H9 (cell line): ENCODE results near the gene ERC2. TPM values are rescaled to one million over a fixed set of nuclear protein-coding genes. Genes with fewer than 3 reads are reported as not detected.

Experiments
- DNase-seq: peaks from one replicate; pipeline ENCODE4 v3.0.0-alpha.2; 2017
- H2AFZ ChIP-seq: one replicate; pipeline ENCODE4 v1.6.1; 2013; ENCODE audit warnings: mild to moderate bottlenecking, low read length, control low read depth, moderate library complexity
- H2AK5ac ChIP-seq: 2 replicates; pipeline ENCODE4 v1.6.1; 2013; ENCODE audit warnings: low read length, control low read depth, mixed read lengths; ENCODE audit not compliant: insufficient read length
- H2BK120ac ChIP-seq: one replicate; pipeline ENCODE4 v1.6.1; 2013; ENCODE audit warnings: low read depth, mild to moderate bottlenecking, low read length, control low read depth, inconsistent platforms; ENCODE audit not compliant: poor library complexity, severe bottlenecking
- H2BK12ac ChIP-seq: 2 replicates; pipeline ENCODE4 v1.6.1; 2013; ENCODE audit warnings: low read length, control low read depth, mixed read lengths, low read depth; ENCODE audit not compliant: insufficient read length
- H2BK15ac ChIP-seq: 2 replicates; pipeline ENCODE4 v1.6.1; 2013; ENCODE audit warnings: low read depth, low read length, control low read depth
- H2BK20ac ChIP-seq: one replicate; pipeline ENCODE4 v1.6.1; 2013; ENCODE audit warnings: low read depth, mild to moderate bottlenecking, low read length, control low read depth, inconsistent platforms; ENCODE audit not compliant: poor library complexity, severe bottlenecking
- H2BK5ac ChIP-seq: 2 replicates; pipeline ENCODE4 v1.6.1; 2013; ENCODE audit warnings: low read length, control low read depth, mixed read lengths; ENCODE audit not compliant: insufficient read length
- H3K14ac ChIP-seq: 2 replicates; pipeline ENCODE4 v1.6.1; 2013; ENCODE audit warnings: low read length, control low read depth; ENCODE audit not compliant: insufficient read depth
- H3K18ac ChIP-seq: 2 replicates; pipeline ENCODE4 v1.6.1; 2013; ENCODE audit warnings: low read depth, mild to moderate bottlenecking, mixed read lengths, low read length, control low read depth; ENCODE audit not compliant: insufficient read length
- H3K23ac ChIP-seq: 2 replicates; pipeline ENCODE4 v1.6.1; 2013; ENCODE audit warnings: low read length, control low read depth, mixed read lengths, low read depth; ENCODE audit not compliant: insufficient read length
- H3K23me2 ChIP-seq: 2 replicates; pipeline ENCODE4 v1.6.1; 2013; ENCODE audit warnings: low read depth, mild to moderate bottlenecking, mixed read lengths, low read length, control low read depth; ENCODE audit not compliant: insufficient read length, poor library complexity, severe bottlenecking
- H3K27ac ChIP-seq: 2 replicates; pipeline ENCODE4 v1.5.1; 2013; ENCODE audit warnings: low read length, control low read depth, mixed read lengths, low read depth; ENCODE audit not compliant: insufficient read length
- H3K27me3 ChIP-seq: 2 replicates; pipeline ENCODE4 v1.6.1; 2013; ENCODE audit warnings: low read length, control low read depth, inconsistent platforms; ENCODE audit not compliant: insufficient read depth
- H3K4ac ChIP-seq: 2 replicates; pipeline ENCODE4 v1.6.1; 2013; ENCODE audit warnings: low read depth, mild to moderate bottlenecking, control low read depth, inconsistent platforms, low read length, moderate library complexity
- H3K4me1 ChIP-seq: 2 replicates; pipeline ENCODE4 v1.6.1; 2013; ENCODE audit warnings: low read length, control low read depth, inconsistent platforms; ENCODE audit not compliant: insufficient read depth
- H3K4me2 ChIP-seq: 2 replicates; pipeline ENCODE4 v1.6.1; 2013; ENCODE audit warnings: low read length, control low read depth, mixed read lengths; ENCODE audit not compliant: insufficient read length, insufficient read depth
- H3K56ac ChIP-seq: 2 replicates; pipeline ENCODE4 v1.6.1; 2013; ENCODE audit warnings: low read depth, mild to moderate bottlenecking, mixed read lengths, low read length, control low read depth; ENCODE audit not compliant: insufficient read length
- H3K79me1 ChIP-seq: 2 replicates; pipeline ENCODE4 v1.6.1; 2013; ENCODE audit warnings: low read depth, mild to moderate bottlenecking, moderate library complexity, low read length, control low read depth, inconsistent platforms; ENCODE audit not compliant: insufficient read depth, poor library complexity, severe bottlenecking
- H3K79me2 ChIP-seq: 2 replicates; pipeline ENCODE4 v1.6.1; 2013; ENCODE audit warnings: low read length, control low read depth, inconsistent platforms; ENCODE audit not compliant: insufficient read depth
- H3K9ac ChIP-seq: 2 replicates; pipeline ENCODE4 v1.6.1; 2013; ENCODE audit warnings: low read length, control low read depth, mixed read lengths; ENCODE audit not compliant: insufficient read length; ENCODE audit errors: extremely low read depth
- H3K9me3 ChIP-seq: one replicate; pipeline ENCODE4 v1.6.1; 2013; ENCODE audit warnings: low read depth, low read length, inconsistent platforms; ENCODE audit not compliant: control insufficient read depth
- H3T11ph ChIP-seq: one replicate; pipeline ENCODE4 v1.6.1; 2013; ENCODE audit warnings: mild to moderate bottlenecking, low read length, control low read depth, inconsistent platforms
- H4K20me1 ChIP-seq: one replicate; pipeline ENCODE4 v1.6.1; 2013; ENCODE audit not compliant: control insufficient read depth, insufficient read length, insufficient read depth
- H4K5ac ChIP-seq: 2 replicates; pipeline ENCODE4 v1.6.1; 2013; ENCODE audit warnings: low read depth, mild to moderate bottlenecking, mixed read lengths, low read length, control low read depth; ENCODE audit not compliant: insufficient read length
- H4K8ac ChIP-seq: replicated peaks from 2 replicates; pipeline ENCODE4 v1.6.1; 2013; ENCODE audit warnings: low read length, control low read depth, mixed read lengths, low read depth; ENCODE audit not compliant: insufficient read length
- H4K91ac ChIP-seq: 2 replicates; pipeline ENCODE4 v1.6.1; 2013; ENCODE audit warnings: low read depth, mild to moderate bottlenecking, moderate library complexity, mixed read lengths, low read length, control low read depth; ENCODE audit not compliant: insufficient read length
- H3K27ac Mint-ChIP-seq, 3 experiments: 2 replicates in 2 of 3; 3 replicates in 1 of 3; pipeline ENCODE4 v1.8.0; 2020 to 2021; ENCODE audit warnings: mixed read lengths in 3 of 3, mild to moderate bottlenecking in 1 of 3, moderate library complexity in 1 of 3
- H3K27me3 Mint-ChIP-seq: 2 replicates; pipeline ENCODE4 v1.8.0; 2021; ENCODE audit warnings: low read depth, mild to moderate bottlenecking, moderate library complexity, mixed read lengths
- H3K36me3 Mint-ChIP-seq, 3 experiments: 2 replicates in 2 of 3; 3 replicates in 1 of 3; pipeline ENCODE4 v1.8.0; 2020 to 2021; ENCODE audit warnings: low read depth in 3 of 3, mixed read lengths in 3 of 3; ENCODE audit not compliant: insufficient read depth in 1 of 3
- H3K4me1 Mint-ChIP-seq, 2 experiments: 2 replicates each; pipeline ENCODE4 v1.8.0; 2020; ENCODE audit warnings: mixed read lengths in 2 of 2
- H3K4me3 Mint-ChIP-seq, 2 experiments: 2 replicates in 1 of 2; 3 replicates in 1 of 2; pipeline ENCODE4 v1.8.0; 2020 to 2021; ENCODE audit warnings: mild to moderate bottlenecking in 2 of 2, mixed read lengths in 2 of 2, moderate library complexity in 1 of 2
- H3K9me3 Mint-ChIP-seq, 2 experiments: 2 replicates in 1 of 2; 3 replicates in 1 of 2; pipeline ENCODE4 v1.8.0; 2020; ENCODE audit warnings: mild to moderate bottlenecking in 2 of 2, mixed read lengths in 2 of 2, moderate library complexity in 1 of 2
- WGBS: extraction: QIAGEN DNeasy Blood & Tissue Kit; methylation state at CpG from one replicate; pipeline ENCODE4 v1.1.7; 2013; ENCODE audit warnings: missing lambda C conversion rate, low lambda C conversion rate, mixed read lengths; ENCODE audit not compliant: insufficient read length; ENCODE audit errors: extremely low coverage; 5-methylcytosine and 5-hydroxymethylcytosine counted together
- total RNA-seq: library from RNA; stranded (reverse); gene quantifications from 2 replicates; pipeline ENCODE4 v1.2.1, GENCODE V29; 2021
- TF ChIP-seq, protein P1 (sequence below): fragments of 200-600 bp; sonication (generic); conservative IDR thresholded peaks from 3 replicates; pipeline ENCODE4 v1.8.0; 2021; ENCODE audit warnings: antibody characterized with exemption, mild to moderate bottlenecking

The ERC2 gene
- total RNA-seq, 1 experiment from 2014 or later, result 15.4 TPM

DNA sequence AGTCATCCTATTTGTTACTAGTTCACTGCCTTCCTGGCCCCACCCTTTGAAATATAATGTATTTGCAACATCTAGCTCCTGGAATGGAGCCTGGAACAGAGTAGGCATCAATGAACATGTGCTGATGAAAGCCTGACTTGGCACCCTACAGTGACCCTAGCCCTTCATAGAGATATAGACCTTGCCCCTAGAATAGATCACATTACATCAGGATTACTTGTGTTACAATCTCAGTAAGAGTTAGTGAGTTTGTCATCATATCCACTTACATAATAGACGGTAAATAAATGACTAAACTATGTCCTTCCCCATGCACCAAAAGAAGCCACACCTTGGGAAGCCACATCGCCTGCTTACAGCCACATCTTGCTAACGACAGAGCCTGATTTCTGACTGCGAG, 870.6 kb downstream of the ERC2 start:
- H3K4me3 Mint-ChIP-seq, result no peak overlapping the region
- no peak overlapping the region for H2BK5ac ChIP-seq
- H3K56ac ChIP-seq, result no peak overlapping the region
- no peak overlapping the region for H3K27ac ChIP-seq
- no peak overlapping the region for H3K4me2 ChIP-seq
- H2AFZ ChIP-seq, result no peak overlapping the region
- H2BK20ac ChIP-seq, result no peak overlapping the region
- no peaks in the 10 kb centered on the region for H4K20me1 ChIP-seq
- no peak overlapping the region for H2BK15ac ChIP-seq
- no peak overlapping the region for H3K4ac ChIP-seq
- H3K9me3 ChIP-seq, result no peaks in the 10 kb centered on the region
- no peak overlapping the region for H2BK120ac ChIP-seq
- H2BK12ac ChIP-seq, result no peak overlapping the region
- no peaks in the 10 kb centered on the region for H3K79me1 ChIP-seq
- no peaks in the 10 kb centered on the region for H3K27me3 ChIP-seq
- no peak for DNase-seq
- no peak overlapping the region for H3K9ac ChIP-seq
- H3K4me1 Mint-ChIP-seq, result peaks cover 14 to 26% of the 10 kb centered on the region in 2 experiments
- TF ChIP-seq, protein P1, sequence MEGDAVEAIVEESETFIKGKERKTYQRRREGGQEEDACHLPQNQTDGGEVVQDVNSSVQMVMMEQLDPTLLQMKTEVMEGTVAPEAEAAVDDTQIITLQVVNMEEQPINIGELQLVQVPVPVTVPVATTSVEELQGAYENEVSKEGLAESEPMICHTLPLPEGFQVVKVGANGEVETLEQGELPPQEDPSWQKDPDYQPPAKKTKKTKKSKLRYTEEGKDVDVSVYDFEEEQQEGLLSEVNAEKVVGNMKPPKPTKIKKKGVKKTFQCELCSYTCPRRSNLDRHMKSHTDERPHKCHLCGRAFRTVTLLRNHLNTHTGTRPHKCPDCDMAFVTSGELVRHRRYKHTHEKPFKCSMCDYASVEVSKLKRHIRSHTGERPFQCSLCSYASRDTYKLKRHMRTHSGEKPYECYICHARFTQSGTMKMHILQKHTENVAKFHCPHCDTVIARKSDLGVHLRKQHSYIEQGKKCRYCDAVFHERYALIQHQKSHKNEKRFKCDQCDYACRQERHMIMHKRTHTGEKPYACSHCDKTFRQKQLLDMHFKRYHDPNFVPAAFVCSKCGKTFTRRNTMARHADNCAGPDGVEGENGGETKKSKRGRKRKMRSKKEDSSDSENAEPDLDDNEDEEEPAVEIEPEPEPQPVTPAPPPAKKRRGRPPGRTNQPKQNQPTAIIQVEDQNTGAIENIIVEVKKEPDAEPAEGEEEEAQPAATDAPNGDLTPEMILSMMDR, result no peak
- H2AK5ac ChIP-seq, result no peak overlapping the region
- H4K8ac ChIP-seq, result no peak overlapping the region
- H3K27me3 Mint-ChIP-seq, result no peaks in the 10 kb centered on the region
- no peak overlapping the region; a peak in 1 of 7 replicates for H3K27ac Mint-ChIP-seq
- no peaks in the 10 kb centered on the region for H3K79me2 ChIP-seq
- no peak overlapping the region for H3K23ac ChIP-seq
- H3K14ac ChIP-seq, result no peak overlapping the region
- peaks cover 0 to 5% (median 0%) of the 10 kb centered on the region in 3 experiments; a peak in 5 of 7 replicates for H3K36me3 Mint-ChIP-seq
- no CpG with 5 or more reads among the region's 4 CpGs for WGBS
- H4K91ac ChIP-seq, result no peak overlapping the region
- no peak overlapping the region for H4K5ac ChIP-seq
- no peak overlapping the region for H3T11ph ChIP-seq
- no peaks in the 10 kb centered on the region for H3K23me2 ChIP-seq
- H3K9me3 Mint-ChIP-seq, result peaks cover 0 to 2% of the 10 kb centered on the region in 2 experiments; a peak in 1 of 5 replicates
- no peak overlapping the region for H3K18ac ChIP-seq
- peaks cover 7% of the 10 kb centered on the region for H3K4me1 ChIP-seq
